WTC11 (cell line): Measurements from ENCODE around the gene ADAM30. TPM values are rescaled to one million over a fixed set of nuclear protein-coding genes. Genes with fewer than 3 reads are reported as not detected.

Source experiments
- ATAC-seq: fragments of 200-7000 bp; cut with Tn5 transposase; 2 replicates; pipeline ENCODE4 v1.10.0; 2021; ENCODE audit warnings: mild to moderate bottlenecking, moderate library complexity
- CTCF ChIA-PET: fragments of 300-600 bp; sonication (Branson Sonifier 250); formaldehyde crosslinking; loops from one replicate; lab custom pipeline; 2021; ENCODE audit warnings: antibody characterized with exemption; lab: Charles Lee
- POLR2A ChIA-PET: fragments of 350-600 bp; sonication (Branson Sonifier 250); formaldehyde crosslinking; loops from one replicate; lab custom pipeline; 2021; ENCODE audit warnings: antibody characterized with exemption; lab: Charles Lee
- DNase-seq: peaks from one replicate; pipeline ENCODE4 v3.0.0; 2021; ENCODE audit warnings: low spot score
- H3K27ac Mint-ChIP-seq: 2 replicates; pipeline ENCODE4 v1.8.0; 2021; ENCODE audit warnings: mixed read lengths
- H3K27me3 Mint-ChIP-seq: 2 replicates; pipeline ENCODE4 v1.8.0; 2021; ENCODE audit warnings: low read depth, mild to moderate bottlenecking, moderate library complexity, mixed read lengths
- H3K36me3 Mint-ChIP-seq: 2 replicates; pipeline ENCODE4 v1.8.0; 2021; ENCODE audit warnings: mixed read lengths
- H3K4me1 Mint-ChIP-seq: 2 replicates; pipeline ENCODE4 v1.8.0; 2022; ENCODE audit warnings: mixed read lengths
- H3K4me3 Mint-ChIP-seq: 2 replicates; pipeline ENCODE4 v1.8.0; 2021; ENCODE audit warnings: mild to moderate bottlenecking, moderate library complexity, mixed read lengths
- H3K9me3 Mint-ChIP-seq: 2 replicates; pipeline ENCODE4 v1.8.0; 2021; ENCODE audit warnings: mixed read lengths
- ATF1 ChIP-seq: sonication (generic); formaldehyde crosslinking; IDR thresholded peaks from 2 replicates; pipeline ENCODE4 v1.8.1; 2023; ENCODE audit warnings: mild to moderate bottlenecking, moderate library complexity, missing genetic modification reagents
- CBFB ChIP-seq: sonication (generic); formaldehyde crosslinking; IDR thresholded peaks from 2 replicates; pipeline ENCODE4 v1.8.1; 2022; ENCODE audit warnings: mild to moderate bottlenecking, low read depth, missing genetic modification reagents
- CDX4 ChIP-seq: fragments of 250-450 bp; sonication (Bioruptor Pico); IDR thresholded peaks from 2 replicates; pipeline ENCODE4 v1.9.0; 2021; ENCODE audit warnings: moderate library complexity, mild to moderate bottlenecking, inconsistent platforms, borderline replicate concordance
- EMX1 ChIP-seq: fragments of 250-450 bp; sonication (Bioruptor Pico); IDR thresholded peaks from 2 replicates; pipeline ENCODE4 v1.8.0; 2021; ENCODE audit warnings: mild to moderate bottlenecking
- ETV6 ChIP-seq: sonication (generic); formaldehyde crosslinking; IDR thresholded peaks from 2 replicates; pipeline ENCODE4 v1.8.1; 2022; ENCODE audit warnings: mild to moderate bottlenecking, missing genetic modification reagents
- FOXJ3 ChIP-seq: sonication (generic); formaldehyde crosslinking; IDR thresholded peaks from 2 replicates; pipeline ENCODE4 v1.9.0; 2021; ENCODE audit warnings: missing genetic modification reagents, mild to moderate bottlenecking, borderline replicate concordance
- FOXK1 ChIP-seq: sonication (generic); formaldehyde crosslinking; IDR thresholded peaks from 2 replicates; pipeline ENCODE4 v1.8.0; 2022; ENCODE audit warnings: mild to moderate bottlenecking, moderate library complexity, missing genetic modification reagents
- FOXP1 ChIP-seq: sonication (generic); formaldehyde crosslinking; IDR thresholded peaks from 2 replicates; pipeline ENCODE4 v1.8.0; 2022; ENCODE audit warnings: missing genetic modification reagents, mild to moderate bottlenecking, moderate library complexity, borderline replicate concordance
- GABPB1 ChIP-seq: sonication (generic); formaldehyde crosslinking; IDR thresholded peaks from 2 replicates; pipeline ENCODE4 v1.8.1; 2023; ENCODE audit warnings: mild to moderate bottlenecking, missing genetic modification reagents
- MXD4 ChIP-seq: fragments of 250-450 bp; sonication (Bioruptor Pico); IDR thresholded peaks from 2 replicates; pipeline ENCODE4 v1.8.0; 2021; ENCODE audit warnings: mild to moderate bottlenecking, moderate library complexity, borderline replicate concordance
- NFE2L1 ChIP-seq: sonication (generic); formaldehyde crosslinking; IDR thresholded peaks from 2 replicates; pipeline ENCODE4 v1.8.1; 2023; ENCODE audit warnings: missing genetic modification reagents
- NFYB ChIP-seq: sonication (generic); formaldehyde crosslinking; conservative IDR thresholded peaks from 2 replicates; pipeline ENCODE4 v1.8.0; 2022; ENCODE audit warnings: low read depth, missing genetic modification reagents
- ZNF121 ChIP-seq: sonication (generic); formaldehyde crosslinking; IDR thresholded peaks from 2 replicates; pipeline ENCODE4 v1.8.0; 2023; ENCODE audit warnings: missing genetic modification reagents
- ZNF138 ChIP-seq: sonication (generic); formaldehyde crosslinking; conservative IDR thresholded peaks from 2 replicates; pipeline ENCODE4 v1.8.1; 2022; ENCODE audit warnings: mild to moderate bottlenecking, moderate library complexity, missing genetic modification reagents
- ZNF263 ChIP-seq: sonication (generic); formaldehyde crosslinking; IDR thresholded peaks from 2 replicates; pipeline ENCODE4 v1.8.1; 2022; ENCODE audit warnings: low read depth, mild to moderate bottlenecking, moderate library complexity, missing genetic modification reagents
- ZNF396 ChIP-seq: fragments of 250-450 bp; sonication (Bioruptor Pico); IDR thresholded peaks from 2 replicates; pipeline ENCODE4 v1.8.0; 2021; ENCODE audit warnings: mild to moderate bottlenecking, moderate library complexity, borderline replicate concordance
- total RNA-seq: library from RNA; stranded (reverse); gene quantifications from 3 replicates; pipeline ENCODE4 v1.2.3, GENCODE V29; 2021
- TF ChIP-seq, protein P1 (sequence below): sonication (generic); formaldehyde crosslinking; IDR thresholded peaks from 2 replicates; pipeline ENCODE4 v1.8.1; 2023; ENCODE audit warnings: mild to moderate bottlenecking, missing genetic modification reagents, borderline replicate concordance
- TF ChIP-seq, protein P2 (sequence below): fragments of 250-450 bp; sonication (Bioruptor Pico); IDR thresholded peaks from 2 replicates; pipeline ENCODE4 v2.1.2; 2022; ENCODE audit warnings: mild to moderate bottlenecking, moderate library complexity
- TF ChIP-seq, protein P3 (sequence below): fragments of 200-600 bp; IDR thresholded peaks from 2 replicates; pipeline ENCODE4 v1.8.0; 2022; ENCODE audit warnings: antibody characterized with exemption
- TF ChIP-seq, protein P4 (sequence below): sonication (generic); formaldehyde crosslinking; conservative IDR thresholded peaks from 2 replicates; pipeline ENCODE4 v1.8.1; 2022; ENCODE audit warnings: mild to moderate bottlenecking, missing genetic modification reagents

Gene ADAM30
- total RNA-seq, 1 experiment from 2014 or later = not detected

DNA sequence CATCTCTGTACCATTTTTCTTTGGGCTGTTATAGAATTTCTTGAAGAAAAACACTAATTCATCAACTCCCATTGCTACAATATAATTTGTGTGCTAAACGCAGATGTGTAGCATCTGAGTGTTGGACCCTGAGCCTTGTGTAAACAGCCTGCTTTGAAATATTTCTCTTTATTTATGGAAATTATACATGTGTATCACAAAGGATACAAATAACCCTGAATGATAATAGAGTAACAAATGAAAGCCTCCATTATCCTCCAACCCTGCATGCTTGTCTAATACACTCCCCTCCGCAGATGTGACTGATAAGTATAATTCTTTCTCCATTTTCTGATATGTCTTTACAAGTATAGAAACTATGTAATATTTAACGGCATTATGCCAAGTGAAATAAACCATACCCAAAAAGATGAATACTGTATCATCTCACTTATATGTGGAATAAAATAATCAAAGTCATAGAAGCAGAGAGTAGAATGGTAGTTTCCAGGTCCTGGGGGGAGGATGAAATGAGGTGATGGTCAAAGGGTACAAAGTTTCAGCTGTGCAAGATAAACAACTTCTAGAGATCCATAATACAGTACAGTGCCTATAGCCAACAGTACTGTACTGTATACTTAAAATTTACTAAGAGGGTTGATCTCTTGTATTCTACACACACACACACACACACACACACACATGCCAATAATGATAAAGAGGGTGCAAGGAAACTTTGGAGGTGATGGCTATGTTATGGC lies 2.8 kb upstream of the ADAM30 start (continued):
- TF ChIP-seq, protein P1, sequence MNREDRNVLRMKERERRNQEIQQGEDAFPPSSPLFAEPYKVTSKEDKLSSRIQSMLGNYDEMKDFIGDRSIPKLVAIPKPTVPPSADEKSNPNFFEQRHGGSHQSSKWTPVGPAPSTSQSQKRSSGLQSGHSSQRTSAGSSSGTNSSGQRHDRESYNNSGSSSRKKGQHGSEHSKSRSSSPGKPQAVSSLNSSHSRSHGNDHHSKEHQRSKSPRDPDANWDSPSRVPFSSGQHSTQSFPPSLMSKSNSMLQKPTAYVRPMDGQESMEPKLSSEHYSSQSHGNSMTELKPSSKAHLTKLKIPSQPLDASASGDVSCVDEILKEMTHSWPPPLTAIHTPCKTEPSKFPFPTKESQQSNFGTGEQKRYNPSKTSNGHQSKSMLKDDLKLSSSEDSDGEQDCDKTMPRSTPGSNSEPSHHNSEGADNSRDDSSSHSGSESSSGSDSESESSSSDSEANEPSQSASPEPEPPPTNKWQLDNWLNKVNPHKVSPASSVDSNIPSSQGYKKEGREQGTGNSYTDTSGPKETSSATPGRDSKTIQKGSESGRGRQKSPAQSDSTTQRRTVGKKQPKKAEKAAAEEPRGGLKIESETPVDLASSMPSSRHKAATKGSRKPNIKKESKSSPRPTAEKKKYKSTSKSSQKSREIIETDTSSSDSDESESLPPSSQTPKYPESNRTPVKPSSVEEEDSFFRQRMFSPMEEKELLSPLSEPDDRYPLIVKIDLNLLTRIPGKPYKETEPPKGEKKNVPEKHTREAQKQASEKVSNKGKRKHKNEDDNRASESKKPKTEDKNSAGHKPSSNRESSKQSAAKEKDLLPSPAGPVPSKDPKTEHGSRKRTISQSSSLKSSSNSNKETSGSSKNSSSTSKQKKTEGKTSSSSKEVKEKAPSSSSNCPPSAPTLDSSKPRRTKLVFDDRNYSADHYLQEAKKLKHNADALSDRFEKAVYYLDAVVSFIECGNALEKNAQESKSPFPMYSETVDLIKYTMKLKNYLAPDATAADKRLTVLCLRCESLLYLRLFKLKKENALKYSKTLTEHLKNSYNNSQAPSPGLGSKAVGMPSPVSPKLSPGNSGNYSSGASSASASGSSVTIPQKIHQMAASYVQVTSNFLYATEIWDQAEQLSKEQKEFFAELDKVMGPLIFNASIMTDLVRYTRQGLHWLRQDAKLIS = no peak
- TF ChIP-seq FOXP1 (CRISPR knock-in tag) (no peak), CDX4 (CRISPR knock-in tag) (no peak), GABPB1 (CRISPR knock-in tag) (no peak)

- H3K36me3 Mint-ChIP-seq = no peaks in the 10 kb centered on the region
- peaks cover 3% of the 10 kb centered on the region; the same call in 1 of the 2 replicates for H3K4me1 Mint-ChIP-seq
- H3K9me3 Mint-ChIP-seq = no peaks in the 10 kb centered on the region
- peaks cover 3% of the 10 kb centered on the region for H3K27me3 Mint-ChIP-seq
- H3K27ac Mint-ChIP-seq = no peak overlapping the region
- no peak for DNase-seq
- H3K4me3 Mint-ChIP-seq = no peak overlapping the region
- CTCF ChIA-PET = interaction anchor here (1.8 to 4.5 kb wide), 2 partner anchors 12 to 28 kb away, joined by 4 to 40 read pairs; no protein-coding TSS in a partner anchor
- TF ChIP-seq FOXK1 = no peak
- no peak for TF ChIP-seq FOXJ3
- TF ChIP-seq ATF1 (CRISPR knock-in tag) = no peak
- TF ChIP-seq, protein P2, sequence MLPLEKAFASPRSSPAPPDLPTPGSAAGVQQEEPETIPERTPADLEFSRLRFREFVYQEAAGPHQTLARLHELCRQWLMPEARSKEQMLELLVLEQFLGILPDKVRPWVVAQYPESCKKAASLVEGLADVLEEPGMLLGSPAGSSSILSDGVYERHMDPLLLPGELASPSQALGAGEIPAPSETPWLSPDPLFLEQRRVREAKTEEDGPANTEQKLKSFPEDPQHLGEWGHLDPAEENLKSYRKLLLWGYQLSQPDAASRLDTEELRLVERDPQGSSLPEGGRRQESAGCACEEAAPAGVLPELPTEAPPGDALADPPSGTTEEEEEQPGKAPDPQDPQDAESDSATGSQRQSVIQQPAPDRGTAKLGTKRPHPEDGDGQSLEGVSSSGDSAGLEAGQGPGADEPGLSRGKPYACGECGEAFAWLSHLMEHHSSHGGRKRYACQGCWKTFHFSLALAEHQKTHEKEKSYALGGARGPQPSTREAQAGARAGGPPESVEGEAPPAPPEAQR (CRISPR knock-in tag) = no peak
- no peak for TF ChIP-seq ZNF121 (CRISPR knock-in tag)
- TF ChIP-seq MXD4 (CRISPR knock-in tag) = no peak
- TF ChIP-seq ZNF396 (CRISPR knock-in tag) = no peak
- TF ChIP-seq, protein P3, sequence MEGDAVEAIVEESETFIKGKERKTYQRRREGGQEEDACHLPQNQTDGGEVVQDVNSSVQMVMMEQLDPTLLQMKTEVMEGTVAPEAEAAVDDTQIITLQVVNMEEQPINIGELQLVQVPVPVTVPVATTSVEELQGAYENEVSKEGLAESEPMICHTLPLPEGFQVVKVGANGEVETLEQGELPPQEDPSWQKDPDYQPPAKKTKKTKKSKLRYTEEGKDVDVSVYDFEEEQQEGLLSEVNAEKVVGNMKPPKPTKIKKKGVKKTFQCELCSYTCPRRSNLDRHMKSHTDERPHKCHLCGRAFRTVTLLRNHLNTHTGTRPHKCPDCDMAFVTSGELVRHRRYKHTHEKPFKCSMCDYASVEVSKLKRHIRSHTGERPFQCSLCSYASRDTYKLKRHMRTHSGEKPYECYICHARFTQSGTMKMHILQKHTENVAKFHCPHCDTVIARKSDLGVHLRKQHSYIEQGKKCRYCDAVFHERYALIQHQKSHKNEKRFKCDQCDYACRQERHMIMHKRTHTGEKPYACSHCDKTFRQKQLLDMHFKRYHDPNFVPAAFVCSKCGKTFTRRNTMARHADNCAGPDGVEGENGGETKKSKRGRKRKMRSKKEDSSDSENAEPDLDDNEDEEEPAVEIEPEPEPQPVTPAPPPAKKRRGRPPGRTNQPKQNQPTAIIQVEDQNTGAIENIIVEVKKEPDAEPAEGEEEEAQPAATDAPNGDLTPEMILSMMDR = no peak
- no peak for TF ChIP-seq NFE2L1 (CRISPR knock-in tag)
- no peak for TF ChIP-seq CDX4 (CRISPR knock-in tag)
- no peak for ATAC-seq
- POLR2A ChIA-PET = no interaction called here
These were observed 2.2 kb upstream of the ADAM30 start for GRCh38 chr1:119898530-119898929.

DNA sequence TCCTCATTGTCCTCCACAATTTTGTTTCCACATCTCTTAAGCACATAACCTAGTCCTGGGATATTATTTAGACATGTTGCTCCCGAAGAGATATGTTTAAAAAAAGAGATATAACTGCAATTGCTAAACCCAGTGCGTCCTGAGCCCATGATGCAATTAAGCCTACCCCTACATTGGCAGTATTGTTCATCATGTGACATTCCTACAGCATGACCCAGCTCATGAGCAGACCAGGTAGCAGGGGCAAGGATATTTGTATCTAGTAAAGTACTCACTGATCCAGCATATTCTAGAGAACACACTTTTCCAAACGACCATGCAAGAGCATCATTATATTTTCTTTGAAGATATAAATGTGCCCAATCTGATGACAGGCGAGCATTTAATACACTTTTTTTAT lies 1.2 kb downstream of the ADAM30 start:
- CTCF ChIA-PET = interaction anchor here (1.5 to 4.5 kb wide), 7 partner anchors 9 to 48 kb away, joined by 3 to 40 read pairs (median 14); no protein-coding TSS in a partner anchor
- no peak for TF ChIP-seq NFYB (CRISPR knock-in tag)
- TF ChIP-seq, protein P4, sequence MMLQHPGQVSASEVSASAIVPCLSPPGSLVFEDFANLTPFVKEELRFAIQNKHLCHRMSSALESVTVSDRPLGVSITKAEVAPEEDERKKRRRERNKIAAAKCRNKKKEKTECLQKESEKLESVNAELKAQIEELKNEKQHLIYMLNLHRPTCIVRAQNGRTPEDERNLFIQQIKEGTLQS = no peak
- no peak for TF ChIP-seq ETV6 (CRISPR knock-in tag)
- no peak for TF ChIP-seq ZNF121 (CRISPR knock-in tag)
- no peak for TF ChIP-seq CBFB (CRISPR knock-in tag)
- TF ChIP-seq ZNF138 (CRISPR knock-in tag) = no peak
- no peak for TF ChIP-seq ZNF263
- TF ChIP-seq EMX1 (CRISPR knock-in tag) = no peak

More for the DNA sequence above, 1.2 kb downstream of the ADAM30 start:
- peaks cover 2% of the 10 kb centered on the region; the same call in 1 of the 2 replicates for H3K27me3 Mint-ChIP-seq
- no peaks in the 10 kb centered on the region for H3K9me3 Mint-ChIP-seq
- H3K36me3 Mint-ChIP-seq = no peaks in the 10 kb centered on the region
- DNase-seq (no peak), ATAC-seq (no peak)
- POLR2A ChIA-PET = no interaction called here
- H3K4me1 Mint-ChIP-seq = peaks cover 5% of the 10 kb centered on the region; the same call in 1 of the 2 replicates
- H3K4me3 Mint-ChIP-seq = no peak overlapping the region
- no peak overlapping the region for H3K27ac Mint-ChIP-seq
